Common myeloid progenitor, CD34-positive (primary cell): ENCODE measurements around the gene EGFR.

Experiments used
- CTCF ChIA-PET: fragments of 350-600 bp; sonication (Branson Sonifier 250); formaldehyde crosslinking; loops from one replicate; lab custom pipeline; 2021; ENCODE audit warnings: antibody characterized with exemption; lab: Charles Lee
- POLR2A ChIA-PET: fragments of 350-600 bp; sonication (Branson Sonifier 250); formaldehyde crosslinking; loops from one replicate; lab custom pipeline; 2021; ENCODE audit warnings: antibody characterized with exemption; lab: Charles Lee
- DNase-seq, 3 donors: peaks; one replicate each; pipeline versions ENCODE4 v3.0.0 to v3.0.0-alpha.2; 2013
- H3K27ac ChIP-seq, 2 experiments: 1 replicate in 1 of 2; 2 replicates in 1 of 2; pipeline ENCODE4 v1.7.0; 2013; ENCODE audit warnings: inconsistent platforms in 2 of 2, low read length in 2 of 2, mild to moderate bottlenecking in 2 of 2, low read depth in 1 of 2, moderate library complexity in 1 of 2; ENCODE audit not compliant: severe bottlenecking in 2 of 2, insufficient read depth in 1 of 2, poor library complexity in 1 of 2
- H3K27me3 ChIP-seq, 5 experiments: replicated peaks in 2 of 5; 1 replicate in 3 of 5; 2 replicates in 2 of 5; pipeline versions ENCODE4 v1.6.1 to v1.7.0; 2013; ENCODE audit warnings: low read length in 4 of 5, mild to moderate bottlenecking in 2 of 5, moderate library complexity in 2 of 5, inconsistent platforms in 1 of 5; ENCODE audit not compliant: insufficient read depth in 5 of 5, control insufficient read depth in 4 of 5
- H3K36me3 ChIP-seq, 4 experiments: 1 replicate in 2 of 4; 2 replicates in 2 of 4; pipeline versions ENCODE4 v1.6.1 to v1.7.0; 2013; ENCODE audit warnings: low read length in 3 of 4, control low read depth in 1 of 4, mild to moderate bottlenecking in 1 of 4; ENCODE audit not compliant: control insufficient read depth in 4 of 4, insufficient read depth in 4 of 4
- H3K4me1 ChIP-seq, 4 experiments: 1 replicate in 3 of 4; 2 replicates in 1 of 4; pipeline versions ENCODE4 v1.6.1 to v1.7.1; 2013; ENCODE audit warnings: low read length in 3 of 4, mild to moderate bottlenecking in 3 of 4, control low read depth in 1 of 4, inconsistent platforms in 1 of 4, moderate library complexity in 1 of 4; ENCODE audit not compliant: control insufficient read depth in 4 of 4, insufficient read depth in 4 of 4; ENCODE audit errors: control extremely low read depth in 1 of 4
- H3K4me3 ChIP-seq, 7 experiments: 1 replicate in 4 of 7; 2 replicates in 3 of 7; pipeline versions ENCODE4 v1.5.1 to v1.7.0; 2013; ENCODE audit warnings: mild to moderate bottlenecking in 7 of 7, low read length in 6 of 7, moderate library complexity in 6 of 7, inconsistent platforms in 2 of 7, low read depth in 2 of 7, control low read depth in 1 of 7; ENCODE audit not compliant: insufficient read depth in 4 of 7, control insufficient read depth in 1 of 7; ENCODE audit errors: extremely low read depth in 1 of 7
- H3K9me3 ChIP-seq, 5 experiments: 1 replicate in 4 of 5; 2 replicates in 1 of 5; pipeline versions ENCODE4 v1.6.1 to v1.7.1; 2013; ENCODE audit warnings: low read length in 4 of 5, mild to moderate bottlenecking in 2 of 5, inconsistent platforms in 1 of 5, low read depth in 1 of 5, moderate library complexity in 1 of 5; ENCODE audit not compliant: control insufficient read depth in 4 of 5, insufficient read depth in 2 of 5; ENCODE audit errors: control extremely low read depth in 1 of 5
- WGBS: methylation state at CpG from one replicate; pipeline ENCODE4 v1.1.5; 2013; ENCODE audit not compliant: insufficient coverage; 5-methylcytosine and 5-hydroxymethylcytosine counted together

The EGFR gene

DNA sequence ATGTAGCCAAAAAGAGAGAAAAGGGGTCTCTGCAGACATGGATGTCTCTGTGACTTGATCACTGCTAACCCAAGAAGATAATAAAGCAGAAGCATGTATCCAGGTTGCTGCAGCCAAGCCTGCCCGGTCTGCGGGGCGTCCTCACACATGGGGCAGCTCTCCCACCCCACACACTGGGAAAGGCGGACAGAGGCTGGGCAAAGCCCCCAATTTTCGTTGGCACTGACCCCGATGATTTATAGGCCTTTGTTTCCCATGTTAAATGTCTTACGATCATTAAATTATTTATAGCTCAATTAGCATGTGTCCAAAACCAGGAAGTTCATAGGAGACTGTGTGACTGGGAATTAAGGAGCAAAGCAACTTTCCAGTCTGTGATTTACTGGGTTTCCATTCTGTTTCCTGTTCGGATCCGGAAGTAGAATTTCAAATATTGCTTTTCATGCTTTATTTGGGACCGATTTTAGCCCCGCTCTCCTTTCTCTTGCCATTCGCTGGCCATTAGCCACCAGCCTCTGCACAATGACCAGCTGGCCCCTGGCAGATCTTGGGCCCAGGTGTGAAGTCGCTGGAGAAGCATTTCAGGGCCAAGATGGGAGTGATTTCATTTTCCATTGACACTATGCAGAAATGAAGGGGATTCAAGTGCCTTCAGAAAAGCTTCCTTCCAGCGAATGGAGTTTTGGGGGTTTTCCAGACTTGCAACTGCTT is 91.6 kb downstream of the EGFR start:
- Histone ChIP-seq H3K36me3 (no peaks in the 10 kb centered on the region), H3K4me3 (no peak overlapping the region), H3K27ac (no peak overlapping the region), H3K4me1 (no peaks in the 10 kb centered on the region), H3K9me3 (no peaks in the 10 kb centered on the region), H3K27me3 (peaks cover 0 to 5% (median 0%) of the 10 kb centered on the region in 5 experiments)
- 81% methylated on average over 8 of the region's 14 CpGs for whole genome bisulfite sequencing
- CTCF ChIA-PET, result no interaction called here
- POLR2A ChIA-PET, result interaction anchor here (0.6 kb wide), 1 partner anchor 1088 kb away, joined by 4 read pairs; no protein-coding TSS in a partner anchor
- DNase-seq, result no peak

- peaks cover 0 to 5% (median 0%) of the 10 kb centered on the region in 5 experiments for H3K27me3 ChIP-seq
- no peak overlapping the region for H3K27ac ChIP-seq
- no peaks in the 10 kb centered on the region for H3K9me3 ChIP-seq
- H3K4me3 ChIP-seq, result no peak overlapping the region
- DNase-seq, result no peak
- CTCF ChIA-PET, result no interaction called here
- H3K4me1 ChIP-seq, result no peaks in the 10 kb centered on the region
- POLR2A ChIA-PET, result interaction anchor here (0.6 kb wide), 1 partner anchor 1087 kb away, joined by 4 read pairs; no protein-coding TSS in a partner anchor
- no peaks in the 10 kb centered on the region for H3K36me3 ChIP-seq
- WGBS, result 84% methylated on average over 9 of the region's 9 CpGs
Measured at GRCh38 chr7:55110993-55111361, 92.2 kb downstream of the EGFR start.

- DNase-seq, result no peak
Measured at GRCh38 chr7:55112056-55112455, 93.2 kb downstream of the EGFR start.

GRCh38 chr7:55113760-55114540 is 95.1 kb downstream of the EGFR start:
- Histone ChIP-seq H3K36me3 (no peaks in the 10 kb centered on the region), H3K4me3 (no peak overlapping the region), H3K27me3 (peaks cover 0 to 5% (median 0%) of the 10 kb centered on the region in 5 experiments), H3K9me3 (no peaks in the 10 kb centered on the region), H3K4me1 (no peaks in the 10 kb centered on the region), H3K27ac (no peak overlapping the region)
- CTCF ChIA-PET, result interaction anchor here (1.1 kb wide), 1 partner anchor 16 kb away, joined by 3 read pairs; no protein-coding TSS in a partner anchor
- WGBS, result 86% methylated on average over 3 of the region's 3 CpGs
- POLR2A ChIA-PET, result no interaction called here
- no peak for DNase-seq

More at GRCh38 chr7:55112056-55112455, 93.2 kb downstream of the EGFR start:
- H3K4me1 ChIP-seq, result no peaks in the 10 kb centered on the region
- CTCF ChIA-PET, result no interaction called here
- 96% methylated on average over 11 of the region's 11 CpGs for WGBS
- no peak overlapping the region for H3K27ac ChIP-seq
- POLR2A ChIA-PET, result no interaction called here
- H3K4me3 ChIP-seq, result no peak overlapping the region
- no peaks in the 10 kb centered on the region for H3K36me3 ChIP-seq
- H3K9me3 ChIP-seq, result no peaks in the 10 kb centered on the region
- H3K27me3 ChIP-seq, result peaks cover 0 to 5% (median 0%) of the 10 kb centered on the region in 5 experiments

- Histone ChIP-seq H3K4me3 (no peak overlapping the region), H3K36me3 (no peaks in the 10 kb centered on the region), H3K4me1 (no peaks in the 10 kb centered on the region), H3K27me3 (peaks cover 0 to 3% (median 0%) of the 10 kb centered on the region in 5 experiments), H3K27ac (no peak overlapping the region), H3K9me3 (no peaks in the 10 kb centered on the region)
- ChIA-PET CTCF (no interaction called here), POLR2A (no interaction called here)
- 97% methylated on average over 6 of the region's 7 CpGs for WGBS
- no peak for DNase-seq
Measured at GRCh38 chr7:55117286-55117685, 98.5 kb downstream of the EGFR start.

GRCh38 chr7:55118426-55118825 is 99.6 kb downstream of the EGFR start:
- no peak overlapping the region for H3K4me3 ChIP-seq
- CTCF ChIA-PET, result no interaction called here
- 94% methylated on average over 2 of the region's 5 CpGs for WGBS
- H3K27me3 ChIP-seq, result peaks cover 0 to 3% (median 0%) of the 10 kb centered on the region in 5 experiments
- DNase-seq, result no peak
- no peaks in the 10 kb centered on the region for H3K4me1 ChIP-seq
- H3K36me3 ChIP-seq, result no peaks in the 10 kb centered on the region
- no peaks in the 10 kb centered on the region for H3K9me3 ChIP-seq
- POLR2A ChIA-PET, result no interaction called here
- H3K27ac ChIP-seq, result no peak overlapping the region

- Histone ChIP-seq H3K4me1 (no peaks in the 10 kb centered on the region), H3K36me3 (no peaks in the 10 kb centered on the region), H3K4me3 (no peak overlapping the region), H3K9me3 (no peaks in the 10 kb centered on the region), H3K27me3 (peaks cover 0 to 3% (median 0%) of the 10 kb centered on the region in 5 experiments), H3K27ac (no peak overlapping the region)
- WGBS, result 97% methylated on average over 4 of the region's 4 CpGs
- ChIA-PET POLR2A (no interaction called here), CTCF (no interaction called here)
- DNase-seq, result no peak
Measured at GRCh38 chr7:55119571-55119970, 100.8 kb downstream of the EGFR start.
